ENCODE measurements around the gene ADAMTSL1.

ADAMTSL1 gene

GRCh38 chr9:18851069-18851795 lies 377.3 kb downstream of the ADAMTSL1 start:
- Histone ChIP-seq H3K9me3 (no peaks in the 10 kb centered on the region), H3K4me3 (no peak overlapping the region), H3K9ac (no peak overlapping the region), H3K4me1 (no peaks in the 10 kb centered on the region), H4K20me1 (no peaks in the 10 kb centered on the region), H3K27ac (no peak overlapping the region), H3K4me2 (no peak overlapping the region), H3K27me3 (no peaks in the 10 kb centered on the region), H3K36me3 (no peaks in the 10 kb centered on the region)
- no peak for TF ChIP-seq Cebpa-rat (IDR thresholded peaks at IDR 0.05)

- Histone ChIP-seq H4K20me1 (no peaks in the 10 kb centered on the region), H3K9me3 (no peaks in the 10 kb centered on the region), H3K27me3 (no peaks in the 10 kb centered on the region), H3K4me3 (no peak overlapping the region), H3K36me3 (no peaks in the 10 kb centered on the region), H3K27ac (no peak overlapping the region), H3K4me1 (no peaks in the 10 kb centered on the region), H3K4me2 (no peak overlapping the region), H3K9ac (no peak overlapping the region)
- no peak for TF ChIP-seq Cebpa-rat (IDR thresholded peaks at IDR 0.05)
Observed at GRCh38 chr9:18855656-18856055, 381.7 kb downstream of the ADAMTSL1 start.

DNA sequence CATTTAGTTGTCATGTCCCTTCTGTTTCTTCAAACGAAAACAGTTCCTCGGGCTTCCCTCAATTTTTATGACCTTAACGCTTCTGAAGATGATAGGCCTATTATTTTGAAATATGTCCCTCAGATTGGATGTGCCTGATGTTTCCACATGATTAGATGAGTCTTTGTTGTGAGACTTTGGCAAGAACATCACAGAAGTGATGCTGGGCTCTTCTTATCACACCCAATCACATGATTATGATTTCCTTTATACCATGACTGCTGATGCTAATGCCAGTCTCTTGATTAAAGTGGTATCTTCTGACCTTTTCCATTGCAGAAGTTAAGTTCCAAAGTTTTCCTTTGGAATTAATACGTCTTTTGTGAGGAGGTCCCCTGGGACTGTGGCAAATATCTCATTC lies 383.4 kb downstream of the ADAMTSL1 start:
- Histone ChIP-seq H3K4me2 (no peak overlapping the region), H3K9ac (no peak overlapping the region), H3K36me3 (no peaks in the 10 kb centered on the region), H3K4me3 (no peak overlapping the region), H4K20me1 (no peaks in the 10 kb centered on the region), H3K9me3 (no peaks in the 10 kb centered on the region), H3K27ac (no peak overlapping the region), H3K4me1 (no peaks in the 10 kb centered on the region), H3K27me3 (no peaks in the 10 kb centered on the region)
- TF ChIP-seq Cebpa-rat (IDR thresholded peaks at IDR 0.05) = no peak

DNA sequence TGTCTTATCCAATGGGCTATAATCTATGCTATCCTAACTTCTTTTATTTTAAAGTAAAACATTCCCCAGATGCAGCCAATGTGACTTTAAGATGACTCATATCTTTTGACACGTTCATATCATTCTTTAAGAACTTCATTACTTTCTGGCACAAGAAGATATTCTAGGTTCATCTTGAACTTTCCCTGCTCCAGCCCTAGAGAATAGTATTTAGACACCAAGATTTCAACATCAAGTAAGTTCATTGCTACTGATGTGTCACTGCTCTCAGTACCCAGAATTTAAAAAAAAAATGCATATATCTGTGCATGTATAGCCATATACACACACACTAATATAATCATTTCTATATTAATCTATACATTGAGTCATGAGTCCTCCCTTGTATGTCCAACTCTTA lies 383.8 kb downstream of the ADAMTSL1 start:
- no peaks in the 10 kb centered on the region for H3K9me3 ChIP-seq
- no peak overlapping the region for H3K4me2 ChIP-seq
- no peaks in the 10 kb centered on the region for H3K27me3 ChIP-seq
- H3K4me1 ChIP-seq = no peaks in the 10 kb centered on the region
- H3K4me3 ChIP-seq = no peak overlapping the region
- TF ChIP-seq Cebpa-rat (IDR thresholded peaks at IDR 0.05) = no peak
- H3K9ac ChIP-seq = no peak overlapping the region
- H3K36me3 ChIP-seq = no peaks in the 10 kb centered on the region
- no peak overlapping the region for H3K27ac ChIP-seq
- no peaks in the 10 kb centered on the region for H4K20me1 ChIP-seq

DNA sequence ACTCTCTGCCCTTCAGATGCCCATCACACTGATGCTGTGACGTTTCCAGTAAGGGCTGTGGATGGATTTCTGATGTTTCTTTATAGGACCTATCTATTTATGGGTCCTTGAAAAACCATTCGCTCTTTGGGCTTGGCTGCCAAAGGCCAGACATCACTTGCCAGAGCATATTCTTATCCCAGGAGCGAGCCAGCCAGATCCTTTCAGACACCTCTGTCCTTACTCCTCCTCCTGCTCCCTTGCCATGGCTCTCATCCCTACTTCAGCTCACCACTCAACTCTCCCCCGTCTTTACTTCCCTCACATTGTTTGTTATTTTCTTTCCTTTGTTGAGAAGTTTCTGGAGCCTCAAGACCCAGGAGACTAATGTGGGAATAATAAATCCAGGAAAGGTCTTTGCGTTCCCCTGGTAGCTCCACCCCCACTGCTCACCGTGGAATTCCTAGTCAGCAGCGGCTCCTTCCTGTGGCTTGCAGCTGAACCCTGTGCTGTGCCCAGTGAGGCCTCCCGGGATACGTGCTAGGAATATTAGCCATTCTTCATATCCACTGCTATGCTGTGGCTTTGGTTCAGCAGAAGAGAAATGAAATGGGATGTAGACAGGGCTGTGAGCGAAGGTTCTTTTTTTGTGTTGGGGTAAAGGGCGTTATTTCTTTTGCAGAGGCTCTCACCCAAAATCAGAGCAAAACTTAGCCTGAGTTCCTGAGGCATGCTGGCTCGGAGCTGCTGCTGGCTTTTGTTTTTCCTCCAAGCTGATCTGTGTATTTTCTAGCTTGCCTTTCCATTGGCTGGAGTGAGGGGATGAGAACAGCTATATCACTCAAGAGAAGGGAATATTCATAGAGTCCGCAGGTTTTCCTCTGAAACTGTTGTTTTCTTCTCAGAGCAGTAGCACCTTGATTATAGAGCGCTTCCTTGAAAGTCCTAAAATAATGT lies 387.9 kb downstream of the ADAMTSL1 start:
- no peak overlapping the region for H3K4me2 ChIP-seq
- no peak overlapping the region for H3K27ac ChIP-seq
- TF ChIP-seq Cebpa-rat (IDR thresholded peaks at IDR 0.05) = no peak
- H3K4me1 ChIP-seq = no peaks in the 10 kb centered on the region
- no peaks in the 10 kb centered on the region for H4K20me1 ChIP-seq
- no peaks in the 10 kb centered on the region for H3K27me3 ChIP-seq
- no peak overlapping the region for H3K4me3 ChIP-seq
- H3K36me3 ChIP-seq = no peaks in the 10 kb centered on the region
- H3K9ac ChIP-seq = no peak overlapping the region
- H3K9me3 ChIP-seq = no peaks in the 10 kb centered on the region

GRCh38 chr9:18863791-18864190 lies 389.8 kb downstream of the ADAMTSL1 start:
- Histone ChIP-seq H3K9ac (no peak overlapping the region), H3K9me3 (peaks cover 4% of the 10 kb centered on the region; the same call in 1 of the 2 replicates), H3K4me3 (no peak overlapping the region), H3K36me3 (no peaks in the 10 kb centered on the region), H4K20me1 (no peaks in the 10 kb centered on the region), H3K4me2 (no peak overlapping the region), H3K4me1 (no peaks in the 10 kb centered on the region), H3K27me3 (no peaks in the 10 kb centered on the region), H3K27ac (no peak overlapping the region)
- TF ChIP-seq Cebpa-rat (IDR thresholded peaks at IDR 0.05) = no peak

DNA sequence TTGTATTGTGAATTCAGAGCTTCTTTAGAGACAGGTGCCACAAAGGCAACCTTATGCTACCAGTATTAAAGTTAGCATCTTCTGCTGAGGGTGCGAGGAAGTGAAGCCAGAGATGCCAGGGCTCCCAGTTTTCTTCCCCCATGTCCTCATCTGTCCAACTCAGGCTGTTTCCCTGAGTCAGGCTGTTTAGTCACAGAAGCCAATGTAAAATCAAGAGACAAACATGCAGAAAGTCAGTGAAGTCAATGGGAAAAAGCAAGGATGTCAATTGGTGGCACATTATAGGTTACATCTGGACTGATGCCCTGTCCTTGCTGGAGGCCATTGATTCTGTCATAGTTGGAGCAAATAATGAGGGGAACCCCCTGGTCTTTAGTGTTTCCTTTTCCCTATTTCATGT lies 390.6 kb downstream of the ADAMTSL1 start:
- no peak overlapping the region for H3K4me3 ChIP-seq
- H3K27ac ChIP-seq = no peak overlapping the region
- H3K4me2 ChIP-seq = no peak overlapping the region
- no peaks in the 10 kb centered on the region for H3K27me3 ChIP-seq
- no peaks in the 10 kb centered on the region for H3K4me1 ChIP-seq
- no peaks in the 10 kb centered on the region for H4K20me1 ChIP-seq
- no peaks in the 10 kb centered on the region for H3K36me3 ChIP-seq
- H3K9ac ChIP-seq = no peak overlapping the region
- peaks cover 9% of the 10 kb centered on the region; the same call in 1 of the 2 replicates for H3K9me3 ChIP-seq
- no peak for TF ChIP-seq Cebpa-rat (IDR thresholded peaks at IDR 0.05)

DNA sequence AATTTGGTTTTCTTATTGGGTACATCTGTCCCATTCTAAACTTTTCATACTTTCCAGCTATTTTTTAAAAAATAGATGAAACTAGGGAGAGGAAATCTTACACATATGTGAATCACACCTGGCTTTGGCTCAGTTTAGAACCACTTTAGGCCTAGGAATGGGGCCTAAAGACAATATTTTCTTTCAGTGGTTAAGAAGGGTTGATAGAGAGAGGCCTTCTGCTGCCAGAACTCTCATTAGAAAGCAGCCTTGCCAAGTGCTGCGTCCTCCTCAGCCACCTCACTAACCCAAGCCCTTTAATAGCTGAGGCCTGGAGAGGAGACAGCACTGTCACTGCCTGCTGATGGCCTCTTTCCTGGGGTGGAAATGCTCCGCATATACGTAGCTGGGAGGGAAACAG lies 391.6 kb downstream of the ADAMTSL1 start:
- no peak for TF ChIP-seq Cebpa-rat (IDR thresholded peaks at IDR 0.05)
- H3K27me3 ChIP-seq = no peaks in the 10 kb centered on the region
- no peak overlapping the region for H3K27ac ChIP-seq
- H3K9me3 ChIP-seq = peaks cover 15% of the 10 kb centered on the region
- no peaks in the 10 kb centered on the region for H3K36me3 ChIP-seq
- H4K20me1 ChIP-seq = no peaks in the 10 kb centered on the region
- no peaks in the 10 kb centered on the region for H3K4me1 ChIP-seq
- H3K4me2 ChIP-seq = no peak overlapping the region
- H3K4me3 ChIP-seq = no peak overlapping the region
- H3K9ac ChIP-seq = no peak overlapping the region

DNA sequence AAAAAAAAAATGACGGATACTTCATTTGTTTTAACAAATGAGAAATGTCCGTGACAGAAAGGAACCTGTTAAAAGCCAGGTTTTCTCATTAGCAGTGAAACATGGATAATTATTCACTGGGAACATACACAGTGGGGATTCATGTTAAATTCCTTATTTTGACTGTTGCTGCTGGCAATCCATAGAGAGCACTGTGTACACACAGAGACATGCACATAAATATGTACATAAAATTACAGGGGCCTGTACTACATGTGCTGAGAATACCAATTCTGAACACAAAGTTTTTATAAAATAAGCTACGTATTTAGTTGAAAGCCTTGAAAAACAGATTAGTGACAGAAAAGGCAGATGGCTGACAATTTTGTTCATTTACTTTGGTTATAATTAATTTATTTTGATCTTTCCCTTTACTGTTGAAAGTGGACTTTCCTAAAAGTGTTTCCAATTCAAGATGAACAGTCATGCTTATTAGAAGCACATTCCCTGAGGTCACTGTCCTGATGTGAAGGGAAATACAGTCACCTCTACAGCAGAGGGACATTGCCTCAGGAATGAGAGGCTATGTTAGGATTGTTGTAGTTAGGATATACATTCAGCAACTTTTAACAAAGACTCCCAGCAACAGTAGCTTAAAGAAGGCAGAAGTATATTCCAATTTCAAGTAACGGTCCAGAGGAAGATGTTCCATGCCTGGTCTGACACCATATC lies 392.3 kb downstream of the ADAMTSL1 start:
- TF ChIP-seq Cebpa-rat (IDR thresholded peaks at IDR 0.05) = no peak
- H4K20me1 ChIP-seq = no peaks in the 10 kb centered on the region
- peaks cover 15% of the 10 kb centered on the region for H3K9me3 ChIP-seq
- H3K4me3 ChIP-seq = no peak overlapping the region
- H3K36me3 ChIP-seq = no peaks in the 10 kb centered on the region
- no peak overlapping the region for H3K27ac ChIP-seq
- no peaks in the 10 kb centered on the region for H3K27me3 ChIP-seq
- H3K4me1 ChIP-seq = no peaks in the 10 kb centered on the region
- no peak overlapping the region for H3K9ac ChIP-seq
- H3K4me2 ChIP-seq = no peak overlapping the region

Measured in BLaER1 (cell line).